ENCODE results near the gene MBLAC1. TPM values are rescaled to one million over a fixed set of nuclear protein-coding genes. Genes with fewer than 3 reads are reported as not detected.

Gene MBLAC1
- total and polyA plus RNA-seq, 9 of the 15 experiments (the other 6 are each of a cell fraction or from before 2014, with no cell fraction given): 0.03 to 3.1 (median 0.52) TPM

DNA sequence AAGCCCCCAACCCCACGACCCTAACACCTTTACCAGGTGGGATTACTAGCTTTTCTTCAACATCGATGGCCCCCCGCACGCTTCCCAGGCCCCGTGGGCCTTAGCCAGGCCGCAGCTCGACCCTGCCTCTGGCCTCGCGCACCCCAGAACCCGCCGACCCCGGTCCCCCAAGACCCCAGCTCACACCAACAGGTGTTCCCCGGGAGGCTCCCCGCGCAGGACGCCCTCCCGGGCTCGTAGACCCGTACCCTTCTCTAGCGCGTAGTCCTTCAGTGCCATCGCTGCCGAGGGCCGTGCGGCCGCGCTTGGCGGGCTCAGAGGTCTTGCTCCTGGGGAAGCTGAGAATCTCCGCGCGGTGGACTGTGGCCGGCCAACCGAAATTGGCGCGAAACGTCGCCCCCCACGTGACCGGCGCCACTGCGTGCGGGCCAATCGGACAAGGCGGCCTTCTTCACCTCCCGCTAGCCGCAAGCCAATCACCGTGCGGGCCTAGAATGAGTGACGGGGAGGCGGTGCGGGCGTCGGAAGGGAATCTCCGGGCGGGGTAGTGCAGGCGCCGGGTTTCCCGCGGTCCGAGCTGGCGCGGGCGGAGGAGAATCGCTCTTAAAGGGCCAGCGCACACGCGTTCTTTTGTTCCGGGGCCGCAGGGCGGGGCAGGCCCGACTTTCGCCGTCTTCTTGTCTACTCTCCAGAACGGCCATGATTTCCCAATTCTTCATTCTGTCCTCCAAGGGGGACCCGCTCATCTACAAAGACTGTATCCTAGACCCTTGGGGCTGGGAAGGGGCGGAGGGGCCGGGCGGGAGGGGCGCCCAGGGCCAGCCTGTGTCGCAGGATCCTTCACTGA is 25.5 kb upstream of the MBLAC1 start, which contains the start of the genes AP4M1 and MCM7 (continued):
- TF ChIP-seq, protein P1, sequence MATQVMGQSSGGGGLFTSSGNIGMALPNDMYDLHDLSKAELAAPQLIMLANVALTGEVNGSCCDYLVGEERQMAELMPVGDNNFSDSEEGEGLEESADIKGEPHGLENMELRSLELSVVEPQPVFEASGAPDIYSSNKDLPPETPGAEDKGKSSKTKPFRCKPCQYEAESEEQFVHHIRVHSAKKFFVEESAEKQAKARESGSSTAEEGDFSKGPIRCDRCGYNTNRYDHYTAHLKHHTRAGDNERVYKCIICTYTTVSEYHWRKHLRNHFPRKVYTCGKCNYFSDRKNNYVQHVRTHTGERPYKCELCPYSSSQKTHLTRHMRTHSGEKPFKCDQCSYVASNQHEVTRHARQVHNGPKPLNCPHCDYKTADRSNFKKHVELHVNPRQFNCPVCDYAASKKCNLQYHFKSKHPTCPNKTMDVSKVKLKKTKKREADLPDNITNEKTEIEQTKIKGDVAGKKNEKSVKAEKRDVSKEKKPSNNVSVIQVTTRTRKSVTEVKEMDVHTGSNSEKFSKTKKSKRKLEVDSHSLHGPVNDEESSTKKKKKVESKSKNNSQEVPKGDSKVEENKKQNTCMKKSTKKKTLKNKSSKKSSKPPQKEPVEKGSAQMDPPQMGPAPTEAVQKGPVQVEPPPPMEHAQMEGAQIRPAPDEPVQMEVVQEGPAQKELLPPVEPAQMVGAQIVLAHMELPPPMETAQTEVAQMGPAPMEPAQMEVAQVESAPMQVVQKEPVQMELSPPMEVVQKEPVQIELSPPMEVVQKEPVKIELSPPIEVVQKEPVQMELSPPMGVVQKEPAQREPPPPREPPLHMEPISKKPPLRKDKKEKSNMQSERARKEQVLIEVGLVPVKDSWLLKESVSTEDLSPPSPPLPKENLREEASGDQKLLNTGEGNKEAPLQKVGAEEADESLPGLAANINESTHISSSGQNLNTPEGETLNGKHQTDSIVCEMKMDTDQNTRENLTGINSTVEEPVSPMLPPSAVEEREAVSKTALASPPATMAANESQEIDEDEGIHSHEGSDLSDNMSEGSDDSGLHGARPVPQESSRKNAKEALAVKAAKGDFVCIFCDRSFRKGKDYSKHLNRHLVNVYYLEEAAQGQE (IDR thresholded peaks at IDR 0.05; ENCODE audit: borderline replicate concordance): peak; percentile 94
- TF ChIP-seq, protein P1 (CRISPR knock-in tag; IDR thresholded peaks at IDR 0.05; ENCODE audit: low read depth): no peak
- TF ChIP-seq SREBF2 (CRISPR knock-in tag; IDR thresholded peaks at IDR 0.05) (peak; percentile 84; the same call in 1 of the 2 replicates), CEBPB (tag; IDR thresholded peaks at IDR 0.05) (no peak), RBM14 (IDR thresholded peaks at IDR 0.05; ENCODE audit: borderline replicate concordance, insufficient read depth, low read depth, low read length) (peak; percentile 99; the same call in 1 of the 2 replicates), CTBP1 (IDR thresholded peaks at IDR 0.05; ENCODE audit: borderline replicate concordance) (peak; percentile 87), RBM17 (IDR thresholded peaks at IDR 0.05; ENCODE audit: borderline replicate concordance, low read depth, low read length) (no peak), GTF2F1 (IDR thresholded peaks at IDR 0.05; ENCODE audit: low read depth, low read length) (peak; percentile 61; the same call in 1 of the 2 replicates), CCNT2 (IDR thresholded peaks at IDR 0.05; ENCODE audit: borderline replicate concordance, extremely low read depth, insufficient read length, low read depth, low read length) (peak; percentile 76), LCOR (CRISPR knock-in tag; IDR thresholded peaks at IDR 0.05) (peak; percentile 94; the same call in 1 of the 2 replicates), NR2C2 (CRISPR knock-in tag; IDR thresholded peaks at IDR 0.05) (no peak), NR2C2 (tag; IDR thresholded peaks at IDR 0.05) (0 out of 2 replicates have a peak, but pooled peaks have one; percentile 58)
- TF ChIP-seq, protein P2, sequence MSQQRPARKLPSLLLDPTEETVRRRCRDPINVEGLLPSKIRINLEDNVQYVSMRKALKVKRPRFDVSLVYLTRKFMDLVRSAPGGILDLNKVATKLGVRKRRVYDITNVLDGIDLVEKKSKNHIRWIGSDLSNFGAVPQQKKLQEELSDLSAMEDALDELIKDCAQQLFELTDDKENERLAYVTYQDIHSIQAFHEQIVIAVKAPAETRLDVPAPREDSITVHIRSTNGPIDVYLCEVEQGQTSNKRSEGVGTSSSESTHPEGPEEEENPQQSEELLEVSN (IDR thresholded peaks at IDR 0.05; ENCODE audit: borderline replicate concordance in 1 of 2, extremely low read depth in 1 of 2, insufficient read depth in 1 of 2, insufficient read length in 1 of 2, low read depth in 1 of 2, low read length in 1 of 2, poor library complexity in 1 of 2, severe bottlenecking in 1 of 2): peak; percentile 98 to 99
